Fibroblast of the aortic adventitia (primary cell): ENCODE results near the gene NR2F6. TPM values are rescaled to one million over a fixed set of nuclear protein-coding genes. Genes with fewer than 3 reads are reported as not detected.

Experiments
- DNase-seq: peaks from one replicate; pipeline ENCODE4 v3.0.0-alpha.2; 2010; ENCODE audit warnings: low read depth
- H3K4me3 ChIP-seq: 2 replicates; pipeline ENCODE4 v1.5.1; 2011; ENCODE audit warnings: low read depth, mild to moderate bottlenecking, control low read depth, low read length, moderate library complexity
- total RNA-seq: library from RNA; depleted of rRNA; stranded (reverse); fragments of >200 nt; gene quantifications from 2 replicates; pipeline ENCODE4 v1.2.3, GENCODE V29; 2012; ENCODE audit warnings: low replicate concordance
- TF ChIP-seq, protein P1 (sequence below): IDR thresholded peaks from 2 replicates; pipeline ENCODE4 v1.5.1; 2011; ENCODE audit warnings: mild to moderate bottlenecking, low read length, control low read depth, inconsistent platforms; ENCODE audit not compliant: insufficient read depth

NR2F6 gene
- total RNA-seq, 1 donor = 23.7 TPM

DNA sequence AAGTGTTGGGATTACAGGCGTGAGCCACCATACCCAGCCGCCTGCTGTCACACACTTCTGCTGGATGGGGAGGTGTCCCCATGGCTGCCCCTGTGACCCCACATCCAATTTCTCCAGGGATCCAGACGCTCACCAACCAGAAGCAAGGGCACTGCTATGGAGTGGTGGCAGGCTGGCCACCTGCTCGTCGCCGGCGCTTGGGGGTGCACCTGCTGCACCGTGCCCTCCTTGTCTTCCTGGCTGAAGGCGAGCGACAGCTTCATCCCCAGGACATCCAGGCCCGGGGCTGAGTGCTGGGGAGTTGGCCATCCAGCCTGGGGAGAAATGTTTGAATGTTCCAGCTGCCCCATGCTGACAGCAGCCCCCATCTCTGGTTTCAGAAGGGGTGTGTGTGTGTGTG, 40.5 kb upstream of the NR2F6 start:
- no peak overlapping the region for H3K4me3 ChIP-seq
- TF ChIP-seq, protein P1, sequence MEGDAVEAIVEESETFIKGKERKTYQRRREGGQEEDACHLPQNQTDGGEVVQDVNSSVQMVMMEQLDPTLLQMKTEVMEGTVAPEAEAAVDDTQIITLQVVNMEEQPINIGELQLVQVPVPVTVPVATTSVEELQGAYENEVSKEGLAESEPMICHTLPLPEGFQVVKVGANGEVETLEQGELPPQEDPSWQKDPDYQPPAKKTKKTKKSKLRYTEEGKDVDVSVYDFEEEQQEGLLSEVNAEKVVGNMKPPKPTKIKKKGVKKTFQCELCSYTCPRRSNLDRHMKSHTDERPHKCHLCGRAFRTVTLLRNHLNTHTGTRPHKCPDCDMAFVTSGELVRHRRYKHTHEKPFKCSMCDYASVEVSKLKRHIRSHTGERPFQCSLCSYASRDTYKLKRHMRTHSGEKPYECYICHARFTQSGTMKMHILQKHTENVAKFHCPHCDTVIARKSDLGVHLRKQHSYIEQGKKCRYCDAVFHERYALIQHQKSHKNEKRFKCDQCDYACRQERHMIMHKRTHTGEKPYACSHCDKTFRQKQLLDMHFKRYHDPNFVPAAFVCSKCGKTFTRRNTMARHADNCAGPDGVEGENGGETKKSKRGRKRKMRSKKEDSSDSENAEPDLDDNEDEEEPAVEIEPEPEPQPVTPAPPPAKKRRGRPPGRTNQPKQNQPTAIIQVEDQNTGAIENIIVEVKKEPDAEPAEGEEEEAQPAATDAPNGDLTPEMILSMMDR = no peak
- DNase-seq = no peak

DNA sequence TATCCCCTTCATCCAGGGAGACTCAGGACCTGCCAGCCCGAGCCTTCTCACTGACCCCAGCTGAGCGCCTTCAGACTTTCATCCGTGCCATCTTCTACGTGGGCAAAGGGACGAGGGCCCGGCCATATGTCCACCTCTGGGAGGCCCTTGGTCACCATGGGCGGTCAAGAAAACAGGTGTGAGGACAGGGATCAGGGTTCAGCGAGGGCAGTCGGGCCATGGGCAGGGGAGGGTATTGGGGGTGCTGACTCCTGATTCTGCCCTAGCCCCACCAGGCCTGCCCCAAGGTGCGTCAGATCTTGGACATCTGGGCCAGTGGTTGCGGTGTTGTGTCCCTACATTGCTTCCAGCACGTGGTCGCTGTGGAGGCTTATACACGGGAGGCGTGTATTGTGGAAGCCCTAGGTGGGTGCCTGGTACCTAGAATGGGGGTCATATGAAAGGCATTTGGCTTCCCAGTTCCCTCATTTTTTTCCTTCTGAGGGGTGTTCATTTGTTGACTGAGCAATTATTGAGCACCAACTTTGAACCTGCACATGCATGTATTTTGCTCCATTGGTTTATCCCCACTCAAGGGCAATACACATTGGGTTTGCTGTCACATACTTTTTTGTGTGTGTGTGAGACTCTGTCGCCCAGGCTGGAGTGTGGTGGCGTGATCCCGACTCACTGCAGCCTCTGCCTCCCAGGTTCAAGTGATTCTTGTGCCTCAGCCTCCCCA, 39.9 kb upstream of the NR2F6 start:
- H3K4me3 ChIP-seq = no peak overlapping the region
- TF ChIP-seq, protein P1 = no peak
- no peak for DNase-seq

DNA sequence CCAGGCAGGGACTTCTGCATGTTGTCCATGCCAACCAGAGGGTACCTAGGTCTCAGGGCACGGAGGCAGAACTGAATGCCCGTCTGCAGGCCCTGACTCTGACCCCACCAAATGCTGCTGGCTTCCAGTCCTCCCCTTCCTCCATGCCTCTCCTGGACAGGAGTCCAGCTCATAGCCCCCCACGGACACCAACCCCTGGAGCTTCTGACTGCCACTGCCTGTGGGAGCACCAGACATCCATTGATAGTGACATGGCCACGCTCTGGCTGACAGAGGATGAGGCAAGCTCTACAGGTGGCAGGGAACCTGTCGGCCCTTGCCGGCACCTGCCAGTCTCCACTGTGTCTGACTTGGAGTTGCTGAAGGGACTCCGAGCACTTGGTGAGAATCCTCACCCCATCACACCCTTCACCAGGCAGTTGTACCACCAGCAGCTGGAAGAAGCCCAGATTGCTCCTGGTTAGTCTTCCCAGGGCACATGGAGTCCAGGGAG, 37.8 kb upstream of the NR2F6 start:
- DNase-seq = no peak
- no peak overlapping the region for H3K4me3 ChIP-seq
- TF ChIP-seq, protein P1 = no peak

DNA sequence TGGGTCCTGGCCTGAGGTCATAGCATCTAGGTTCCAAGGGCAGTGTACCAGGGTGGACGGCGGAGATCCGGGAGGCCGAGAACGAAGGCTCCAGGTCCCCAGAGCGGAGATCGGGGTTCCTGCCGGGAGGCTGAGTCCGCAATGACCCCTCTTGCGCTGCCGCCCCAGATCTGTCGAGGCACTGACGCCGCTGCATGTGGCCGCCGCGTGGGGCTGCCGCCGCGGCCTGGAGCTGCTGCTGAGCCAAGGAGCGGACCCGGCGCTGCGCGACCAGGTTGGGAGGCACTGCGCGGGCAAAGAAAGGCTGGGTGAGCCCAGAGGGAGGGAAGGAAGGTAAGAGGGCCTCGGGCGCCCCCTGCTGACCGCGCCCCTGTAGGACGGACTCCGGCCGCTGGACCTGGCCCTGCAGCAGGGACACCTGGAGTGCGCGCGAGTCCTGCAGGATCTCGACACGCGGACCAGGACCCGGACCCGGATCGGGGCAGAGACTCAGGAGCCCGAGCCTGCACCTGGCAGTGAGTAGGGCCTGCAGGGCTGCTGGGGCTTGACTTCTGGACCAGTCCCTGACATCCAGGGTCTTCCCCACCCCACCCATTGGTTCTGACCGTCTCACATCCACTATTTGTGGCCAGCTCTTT, 36.9 kb upstream of the NR2F6 start:
- peak; percentile 68 for DNase-seq
- TF ChIP-seq, protein P1 = peak; percentile 90
- peak overlapping the region; percentile 58 for H3K4me3 ChIP-seq

DNA sequence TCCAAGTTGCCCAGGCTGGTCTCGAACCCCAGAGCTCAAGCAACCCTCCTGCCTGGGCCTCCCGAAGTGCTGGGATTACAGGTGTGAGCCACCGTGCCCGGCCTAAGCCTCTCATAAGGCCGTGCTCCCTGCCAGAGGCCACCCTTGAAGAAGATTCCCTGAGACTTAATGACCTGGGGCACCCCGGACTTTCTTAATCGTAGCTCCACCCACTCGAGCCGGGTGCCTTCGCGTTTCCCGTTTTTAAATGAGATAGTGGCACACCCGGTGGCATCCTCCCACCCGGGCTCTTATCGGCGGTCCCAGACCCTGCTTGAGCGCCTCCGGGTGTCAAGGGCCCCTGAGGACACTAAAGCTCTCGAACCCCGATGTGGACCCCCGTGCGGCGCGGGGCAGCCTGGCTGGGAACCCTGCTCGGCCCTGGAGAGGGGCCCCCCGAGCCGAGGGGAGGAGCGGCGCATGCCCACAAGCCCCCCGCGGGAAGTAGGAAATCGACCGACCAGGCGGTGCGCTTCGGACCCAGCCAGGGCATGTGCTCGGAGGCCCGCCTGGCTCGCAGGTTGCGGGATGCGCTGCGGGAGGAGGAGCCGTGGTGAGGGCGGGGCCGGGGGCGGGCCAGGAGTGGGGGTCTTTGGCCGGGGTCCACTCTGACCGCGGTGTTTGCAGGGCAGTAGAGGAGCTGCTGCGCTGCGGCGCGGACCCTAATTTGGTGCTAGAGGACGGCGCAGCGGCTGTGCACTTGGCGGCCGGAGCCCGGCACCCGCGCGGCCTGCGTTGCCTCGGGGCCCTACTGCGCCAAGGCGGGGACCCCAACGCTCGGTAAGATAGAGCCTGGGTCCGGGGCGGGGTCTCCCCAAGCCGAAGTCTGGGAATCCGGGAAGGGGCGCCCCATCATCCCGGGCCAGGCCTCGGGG, 35.9 kb upstream of the NR2F6 start, which contains the start of gene ANKLE1:
Gene ANKLE1, plus strand, starts transcription at position 511 of the 914 bp plus-strand sequence. Its CDS starts 20 bp downstream, at position 531.
- peak within 1 kb of the TSS; percentile 58 for H3K4me3 ChIP-seq
- TF ChIP-seq, protein P1 = no peak
- no peak for DNase-seq

DNA sequence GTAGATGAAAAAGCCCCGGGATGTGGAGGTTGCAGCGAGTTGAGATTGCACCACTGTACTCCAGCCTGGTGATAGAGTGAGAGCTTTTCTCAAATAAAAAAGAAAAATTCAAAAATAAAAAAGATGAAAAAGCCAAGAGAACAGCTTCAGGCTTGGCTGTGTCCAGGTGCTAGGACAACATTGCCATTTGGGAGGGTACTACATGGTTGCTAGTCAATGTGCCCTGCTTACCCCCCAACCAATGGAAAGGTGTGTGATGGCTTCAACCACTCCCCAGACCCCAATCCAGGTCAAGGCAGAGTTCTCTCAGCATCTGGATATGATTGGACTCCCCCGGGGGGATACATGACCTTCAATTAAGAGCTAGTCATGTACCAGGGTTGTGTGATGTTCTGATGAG, 33.7 kb upstream of the NR2F6 start:
- H3K4me3 ChIP-seq = no peak overlapping the region
- no peak for DNase-seq
- TF ChIP-seq, protein P1 = no peak
